ENCODE measurements around the gene HDDC3.
"Not testable (repeated sequence)": the region's sequence is repeated elsewhere in the genome, so short reads cannot be mapped to it uniquely, and the experiment has no call there.

HDDC3 gene

DNA sequence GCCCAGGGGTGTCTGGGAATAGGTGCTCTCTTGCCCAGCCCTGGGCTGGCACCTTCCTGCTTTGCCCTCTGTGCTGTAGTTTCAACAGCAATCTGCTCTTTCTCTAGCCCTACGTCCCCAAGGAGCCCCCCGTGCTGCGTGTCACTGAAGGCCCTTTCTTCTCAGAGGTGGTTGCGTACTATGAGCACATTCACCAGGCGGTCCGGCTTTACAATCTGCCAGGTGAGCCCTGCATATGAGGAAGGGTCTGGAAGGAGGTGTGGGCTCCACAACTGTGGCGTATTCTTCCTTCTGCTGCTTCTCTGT is 19.6 kb downstream of the HDDC3 start:
- H3K4me3 ChIP-seq (ENCODE audit: low read depth, low read length): no peak overlapping the region
- TF ChIP-seq, protein P1, sequence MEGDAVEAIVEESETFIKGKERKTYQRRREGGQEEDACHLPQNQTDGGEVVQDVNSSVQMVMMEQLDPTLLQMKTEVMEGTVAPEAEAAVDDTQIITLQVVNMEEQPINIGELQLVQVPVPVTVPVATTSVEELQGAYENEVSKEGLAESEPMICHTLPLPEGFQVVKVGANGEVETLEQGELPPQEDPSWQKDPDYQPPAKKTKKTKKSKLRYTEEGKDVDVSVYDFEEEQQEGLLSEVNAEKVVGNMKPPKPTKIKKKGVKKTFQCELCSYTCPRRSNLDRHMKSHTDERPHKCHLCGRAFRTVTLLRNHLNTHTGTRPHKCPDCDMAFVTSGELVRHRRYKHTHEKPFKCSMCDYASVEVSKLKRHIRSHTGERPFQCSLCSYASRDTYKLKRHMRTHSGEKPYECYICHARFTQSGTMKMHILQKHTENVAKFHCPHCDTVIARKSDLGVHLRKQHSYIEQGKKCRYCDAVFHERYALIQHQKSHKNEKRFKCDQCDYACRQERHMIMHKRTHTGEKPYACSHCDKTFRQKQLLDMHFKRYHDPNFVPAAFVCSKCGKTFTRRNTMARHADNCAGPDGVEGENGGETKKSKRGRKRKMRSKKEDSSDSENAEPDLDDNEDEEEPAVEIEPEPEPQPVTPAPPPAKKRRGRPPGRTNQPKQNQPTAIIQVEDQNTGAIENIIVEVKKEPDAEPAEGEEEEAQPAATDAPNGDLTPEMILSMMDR (IDR thresholded peaks at IDR 0.05; ENCODE audit: borderline replicate concordance, insufficient read depth, low read depth, low read length): no peak

DNA sequence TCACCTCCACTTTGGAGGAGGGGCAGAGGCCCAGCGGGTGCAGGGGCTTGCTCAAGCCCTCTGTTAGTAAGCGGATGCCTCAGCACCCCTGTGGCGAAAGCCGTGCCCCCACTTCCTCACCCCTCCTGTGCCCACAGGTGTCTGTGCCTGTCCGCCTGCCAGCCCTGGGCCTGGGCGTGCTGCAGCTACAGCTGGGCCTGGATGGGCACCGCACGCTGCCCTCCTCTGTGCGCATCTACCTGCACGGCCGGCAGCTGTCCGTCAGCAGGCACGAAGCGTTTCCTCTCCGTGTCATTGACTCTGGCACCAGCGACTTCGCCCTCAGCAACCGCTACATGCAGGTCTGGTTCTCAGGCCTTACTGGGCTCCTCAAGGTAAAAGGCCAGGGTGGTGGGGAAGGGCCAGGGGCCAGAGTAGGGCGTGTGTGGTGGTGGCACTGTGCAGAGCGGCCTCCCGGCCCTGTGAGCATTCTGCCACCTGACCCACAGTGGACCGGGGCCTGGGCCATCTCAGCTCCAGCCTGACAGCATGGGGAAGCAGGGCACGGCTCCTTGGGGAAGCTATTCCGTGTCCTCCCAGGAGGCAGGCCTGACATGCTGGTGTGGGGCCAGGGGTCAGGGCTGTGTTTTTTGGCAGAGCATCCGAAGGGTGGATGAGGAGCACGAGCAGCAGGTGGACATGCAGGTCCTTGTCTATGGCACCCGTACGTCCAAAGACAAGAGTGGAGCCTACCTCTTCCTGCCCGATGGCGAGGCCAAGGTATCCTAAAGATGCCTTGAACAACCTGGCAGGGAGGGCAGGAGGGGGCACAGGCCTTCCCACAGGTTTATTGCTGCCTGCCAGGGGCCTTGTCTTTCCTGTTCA is 20.2 kb downstream of the HDDC3 start:
- no peak overlapping the region for H3K4me3 ChIP-seq (ENCODE audit: low read depth, low read length)
- TF ChIP-seq, protein P1 (IDR thresholded peaks at IDR 0.05; ENCODE audit: borderline replicate concordance, insufficient read depth, low read depth, low read length): no peak

DNA sequence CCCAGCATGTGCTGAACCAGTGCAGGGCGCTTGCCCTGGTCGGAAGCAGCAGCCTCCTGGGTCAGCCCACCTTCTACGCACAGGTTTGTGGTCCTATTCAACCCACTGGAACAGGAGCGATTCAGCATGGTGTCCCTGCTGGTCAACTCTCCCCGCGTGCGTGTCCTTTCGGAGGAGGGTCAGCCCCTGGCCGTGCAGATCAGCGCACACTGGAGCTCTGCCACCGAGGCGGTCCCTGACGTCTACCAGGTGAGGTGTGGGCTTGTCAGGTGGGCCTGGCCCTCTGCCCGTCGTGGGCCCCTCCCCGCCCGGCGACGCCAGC is 21.1 kb downstream of the HDDC3 start:
- H3K4me3 ChIP-seq (ENCODE audit: low read depth, low read length): no peak overlapping the region
- TF ChIP-seq, protein P1 (IDR thresholded peaks at IDR 0.05; ENCODE audit: borderline replicate concordance, insufficient read depth, low read depth, low read length): no peak

DNA sequence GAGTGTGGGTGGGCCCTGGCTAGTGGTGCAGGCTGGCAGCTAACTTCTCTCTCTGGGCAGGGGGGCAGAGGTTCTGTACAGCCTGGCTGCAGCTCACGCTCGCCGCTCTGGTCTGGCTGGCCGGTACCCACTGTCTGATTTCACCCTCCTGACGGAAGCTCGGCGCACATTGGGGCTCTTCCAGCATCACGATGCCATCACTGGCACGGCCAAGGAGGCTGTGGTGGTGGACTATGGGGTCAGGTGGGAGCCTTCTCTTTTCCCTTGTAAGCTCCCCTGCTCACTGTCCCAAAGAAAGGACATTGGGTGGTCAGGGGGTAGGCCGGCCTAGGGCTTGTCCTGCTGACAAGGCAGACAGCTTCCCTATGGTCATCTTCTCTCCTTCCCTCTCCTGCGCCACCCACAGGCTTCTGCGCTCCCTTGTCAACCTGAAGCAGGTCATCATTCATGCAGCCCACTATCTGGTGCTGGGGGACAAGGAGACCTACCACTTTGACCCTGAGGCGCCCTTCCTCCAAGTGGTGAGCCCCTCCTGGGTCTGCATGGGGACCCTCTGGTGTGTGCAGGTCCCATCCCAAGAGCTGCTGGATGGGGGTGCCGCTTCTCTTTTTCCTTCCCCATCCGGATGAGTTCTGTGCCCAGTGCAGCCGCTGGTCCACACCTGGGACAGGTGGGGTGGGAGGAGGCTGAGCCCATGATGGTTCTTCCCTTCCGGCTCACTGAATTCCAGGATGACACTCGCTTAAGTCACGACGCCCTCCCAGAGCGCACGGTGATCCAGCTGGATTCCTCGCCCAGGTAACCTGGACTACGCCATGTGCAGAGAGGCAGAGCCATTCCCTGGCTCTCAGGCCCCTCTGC is 21.7 kb downstream of the HDDC3 start:
- no peak overlapping the region for H3K4me3 ChIP-seq (ENCODE audit: low read depth, low read length)
- TF ChIP-seq, protein P1 (IDR thresholded peaks at IDR 0.05; ENCODE audit: borderline replicate concordance, insufficient read depth, low read depth, low read length): no peak

DNA sequence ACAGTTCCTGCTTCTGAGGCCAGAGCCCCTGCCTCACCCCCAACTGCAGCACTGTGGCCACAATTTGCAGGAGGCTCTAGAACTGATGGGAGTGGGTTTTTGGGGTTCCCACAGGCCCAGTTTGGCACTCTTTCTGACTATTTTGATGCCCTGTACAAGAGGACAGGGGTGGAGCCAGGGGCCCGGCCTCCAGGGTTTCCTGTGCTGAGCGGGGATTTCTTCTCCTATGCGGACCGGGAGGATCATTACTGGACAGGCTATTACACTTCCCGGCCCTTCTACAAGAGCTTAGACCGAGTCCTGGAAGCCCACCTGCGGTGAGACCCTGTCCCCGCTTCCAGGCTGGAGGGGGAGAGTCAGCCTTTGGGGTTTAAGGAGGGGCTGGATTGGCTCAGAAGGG is 22.4 kb downstream of the HDDC3 start:
- no peak overlapping the region for H3K4me3 ChIP-seq (ENCODE audit: low read depth, low read length)
- TF ChIP-seq, protein P1 (IDR thresholded peaks at IDR 0.05; ENCODE audit: borderline replicate concordance, insufficient read depth, low read depth, low read length): no peak

DNA sequence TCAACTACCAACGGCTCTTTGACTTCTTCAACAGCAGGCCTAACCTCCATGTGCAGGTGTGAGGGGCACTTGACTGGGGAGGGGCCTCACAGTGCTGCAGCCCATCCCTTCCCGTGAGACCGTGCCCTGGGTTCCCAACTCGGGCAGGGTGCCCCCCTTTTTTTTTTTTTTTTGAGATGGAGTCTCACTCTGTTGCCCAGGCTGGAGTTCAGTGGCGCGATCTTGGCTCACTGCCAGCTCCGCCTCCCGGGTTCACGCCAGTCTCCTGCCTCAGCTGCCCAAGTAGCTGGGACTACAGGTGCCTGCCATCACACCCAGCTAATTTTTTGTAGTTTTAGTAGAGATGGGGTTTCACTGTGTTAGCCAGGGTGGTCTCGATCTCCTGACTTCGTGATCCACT is 22.9 kb downstream of the HDDC3 start:
- not testable (repeated sequence) for H3K4me3 ChIP-seq (ENCODE audit: low read depth, low read length)

DNA sequence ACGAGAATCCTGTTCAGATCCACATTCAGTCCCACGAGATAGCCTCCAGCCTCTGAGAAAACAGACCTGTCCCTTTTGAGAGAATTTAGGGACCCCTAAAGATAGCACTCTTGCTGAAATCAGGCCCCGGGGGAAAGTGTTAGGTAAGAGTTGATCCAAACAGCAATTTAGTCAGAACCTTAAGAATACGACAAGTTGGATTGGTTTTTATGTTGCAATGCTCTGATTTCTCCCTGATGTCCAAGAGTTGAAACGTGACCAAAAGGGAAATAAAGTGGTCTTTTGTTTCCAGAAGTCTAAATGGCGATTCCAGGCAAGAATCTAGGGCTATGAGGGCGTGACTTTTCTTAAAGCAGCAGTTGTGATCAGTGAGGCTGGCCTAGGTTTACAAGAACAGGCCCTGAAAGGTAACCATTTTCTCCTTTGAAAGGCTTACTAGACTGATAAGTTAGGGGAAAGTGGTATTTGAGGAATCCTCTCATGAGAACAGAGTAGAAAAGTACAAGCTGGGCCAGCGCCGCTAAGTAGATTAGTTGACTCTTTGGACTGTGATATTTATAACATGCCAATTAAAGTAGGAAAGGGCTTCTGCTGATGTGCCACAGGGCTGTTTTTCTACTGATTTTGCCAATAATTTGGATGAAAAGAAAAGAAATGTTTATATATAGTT is 24.4 kb downstream of the HDDC3 start:
- no peak overlapping the region for H3K4me3 ChIP-seq (ENCODE audit: low read depth, low read length)
- TF ChIP-seq, protein P1 (IDR thresholded peaks at IDR 0.05; ENCODE audit: borderline replicate concordance, insufficient read depth, low read depth, low read length): no peak
